HG02884 (cell line): ENCODE results near the gene PRAMEF25.
"Not testable (repeated sequence)": the region's sequence is repeated elsewhere in the genome, so short reads cannot be mapped to it uniquely, and the experiment has no call there.

Experiments
- ATAC-seq: cut with Tn5 transposase; IDR thresholded peaks from one replicate; pipeline ENCODE4 v1.9.1; 2021; ENCODE audit warnings: mild to moderate bottlenecking, moderate library complexity; ENCODE audit not compliant: unreplicated experiment

PRAMEF25 gene

GRCh38 chr1:13070474-13070873 lies at the start of gene PRAMEF25:
Gene PRAMEF25, plus strand, starts transcription at chr1:13070774. Its CDS starts 2,920 bp downstream, at chr1:13073694.
- ATAC-seq = not testable (repeated sequence)

- not testable (repeated sequence) for ATAC-seq
Measured at GRCh38 chr1:13056475-13056874, 14.1 kb upstream of the PRAMEF25 start, which contains the start of gene PRAMEF27. Gene PRAMEF27, minus strand, starts transcription at chr1:13056575. Its CDS starts 2,916 bp downstream, at chr1:13053659.

- not testable (repeated sequence) for ATAC-seq
Measured at GRCh38 chr1:13116754-13117153, 46.2 kb downstream of the PRAMEF25 start, which contains the start of gene HNRNPCL2. Gene HNRNPCL2, minus strand, starts transcription at chr1:13116854. Its CDS starts 454 bp downstream, at chr1:13116400.
